HG03342 (cell line): Measurements from ENCODE around the gene RSL24D1.
A peak's percentile ranks its signal among the peaks of the same experiment; 100 is the strongest.
"Not testable (repeated sequence)": the region's sequence is repeated elsewhere in the genome, so short reads cannot be mapped to it uniquely, and the experiment has no call there.

Experiments used
- ATAC-seq: cut with Tn5 transposase; IDR thresholded peaks from one replicate; pipeline ENCODE4 v1.9.1; 2021; ENCODE audit warnings: mild to moderate bottlenecking, moderate library complexity; ENCODE audit not compliant: unreplicated experiment

Gene RSL24D1

DNA sequence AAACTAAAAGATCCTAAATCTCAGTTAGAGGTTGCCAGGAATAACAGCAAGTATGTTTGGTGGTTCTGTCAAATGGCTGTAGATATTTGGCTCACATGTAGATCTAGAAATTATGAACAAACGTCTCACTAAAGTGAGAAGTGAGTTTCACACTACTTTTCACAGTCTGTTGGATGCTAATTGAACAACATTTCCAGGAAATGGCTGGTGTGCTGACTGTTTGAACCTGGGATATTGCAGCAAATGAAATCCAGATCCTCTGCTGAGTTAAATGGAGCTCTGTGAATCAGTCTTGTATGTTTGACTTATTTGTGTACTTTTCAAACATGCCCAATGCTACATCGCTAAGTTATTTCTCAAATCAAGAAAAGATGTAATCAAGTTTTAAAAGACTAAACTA lies 21.3 kb upstream of the RSL24D1 start:
- ATAC-seq: no peak

GRCh38 chr15:55204464-55204863 lies 7.7 kb upstream of the RSL24D1 start:
- no peak for ATAC-seq

DNA sequence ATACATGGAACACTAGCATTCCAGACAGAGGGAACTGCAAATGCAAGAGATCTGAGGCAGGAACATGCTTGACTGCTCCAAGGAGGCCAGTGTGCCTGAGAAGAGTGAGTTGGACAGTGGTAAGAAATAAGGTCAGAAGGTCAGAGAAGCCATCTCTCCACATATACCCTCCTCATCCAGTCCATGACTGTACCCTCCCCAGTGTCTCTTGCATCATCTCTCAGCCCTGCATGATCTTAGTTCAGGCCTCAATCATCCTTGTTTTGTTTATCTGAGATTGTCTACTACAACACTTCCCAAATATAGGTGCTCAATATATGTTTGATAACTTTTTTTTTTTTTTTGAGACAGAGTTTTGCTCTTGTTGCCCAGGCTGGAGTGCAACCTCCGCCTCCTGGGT lies 5.5 kb upstream of the RSL24D1 start:
- no peak for ATAC-seq

- ATAC-seq: no peak
Measured at GRCh38 chr15:55198706-55199105, 2.0 kb upstream of the RSL24D1 start.

DNA sequence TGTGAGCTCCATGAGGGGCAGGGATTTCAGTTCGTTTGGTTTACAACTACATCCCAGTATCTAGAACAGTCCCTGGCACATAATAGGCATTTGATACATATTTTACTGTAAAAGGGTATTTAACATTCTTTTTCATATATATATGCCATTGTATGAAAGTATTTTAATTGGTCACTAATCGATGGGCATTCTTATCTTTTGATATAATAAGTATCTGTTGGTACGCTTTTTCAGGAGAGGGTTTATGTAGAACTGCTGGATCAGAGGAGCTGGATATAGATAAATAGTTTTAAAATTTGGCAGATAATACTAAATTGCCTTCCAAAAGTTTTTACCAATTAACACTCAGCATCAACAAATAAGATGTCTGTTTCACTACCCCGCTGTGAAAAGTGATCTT lies 978 bp upstream of the RSL24D1 start:
- no peak for ATAC-seq

DNA sequence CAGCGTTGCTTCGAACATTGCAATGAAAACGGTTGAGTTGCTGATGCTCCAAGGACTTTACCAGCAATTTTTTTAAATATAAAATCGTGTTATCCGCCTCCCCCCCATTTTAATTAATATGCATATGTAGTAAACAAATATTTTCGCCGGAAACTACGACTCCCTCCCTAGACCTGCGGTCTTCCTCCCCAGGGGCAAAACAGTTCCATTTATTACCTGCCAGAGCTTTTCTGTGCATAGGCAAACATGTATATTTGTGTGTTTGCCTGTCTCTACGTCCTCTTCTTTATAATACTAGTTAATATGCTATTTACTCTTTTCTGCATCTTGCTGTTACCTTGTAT lies 593 bp upstream of the RSL24D1 start:
- peak; percentile 18 for ATAC-seq

DNA sequence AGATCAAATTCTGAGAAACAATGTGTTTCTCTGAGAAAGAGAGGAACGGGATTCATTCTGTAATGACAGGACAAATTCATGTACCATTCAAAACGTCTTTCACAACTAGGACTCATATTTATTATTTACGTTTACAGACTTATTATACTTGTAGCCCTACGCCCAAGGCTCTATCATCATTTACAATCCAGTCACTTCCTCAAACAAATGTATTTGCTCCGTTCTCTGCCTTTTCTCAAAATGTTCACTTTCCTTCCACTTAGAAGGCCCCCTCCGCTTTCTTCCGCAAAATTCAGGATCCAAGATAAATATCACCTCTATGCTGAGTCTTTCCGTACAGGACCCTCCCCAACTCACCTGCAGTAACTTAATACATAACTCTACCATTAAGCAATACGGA lies 745 bp downstream of the RSL24D1 start:
- ATAC-seq: no peak

- ATAC-seq: no peak
Measured at GRCh38 chr15:55194256-55194655, 2.5 kb downstream of the RSL24D1 start.

DNA sequence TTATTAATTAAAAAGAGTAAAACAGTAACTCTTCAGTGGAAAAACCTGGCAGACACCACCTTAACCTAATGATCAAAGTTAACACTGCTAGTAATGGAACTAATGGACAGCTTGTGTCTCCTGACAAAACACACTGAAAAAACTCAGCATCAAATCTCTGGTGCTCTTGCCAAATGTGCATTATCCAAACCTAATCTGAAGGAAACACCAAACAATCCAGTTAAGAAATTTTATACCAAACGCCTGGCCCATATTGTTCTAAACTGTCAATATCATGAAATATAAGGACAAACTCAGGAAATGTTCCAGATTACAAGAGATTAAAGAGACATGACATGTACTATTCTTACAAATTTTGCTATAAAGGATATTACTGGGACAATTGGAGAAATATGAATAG lies 10.4 kb downstream of the RSL24D1 start:
- ATAC-seq: no peak

- ATAC-seq: no peak
Measured at GRCh38 chr15:55183679-55184078, 13.1 kb downstream of the RSL24D1 start.

DNA sequence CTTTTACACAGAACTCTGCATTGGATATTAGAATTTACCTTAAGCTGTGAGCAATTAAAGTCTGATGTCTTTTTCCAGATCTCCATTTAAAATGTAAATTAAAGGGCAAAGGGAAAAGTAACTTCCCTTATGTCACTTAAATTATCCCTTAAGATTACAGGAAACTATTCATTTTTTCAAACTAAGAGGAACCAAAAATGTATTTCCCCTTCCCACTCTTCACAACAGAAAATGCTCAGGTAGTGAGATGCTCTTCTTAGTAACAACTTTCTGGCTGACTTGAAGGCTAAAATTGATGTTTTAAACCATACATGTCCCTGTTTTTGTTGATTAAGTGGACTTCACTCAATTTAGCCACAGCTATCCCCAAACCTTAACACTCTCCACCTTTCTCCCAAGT lies 17.6 kb downstream of the RSL24D1 start:
- ATAC-seq: no peak

DNA sequence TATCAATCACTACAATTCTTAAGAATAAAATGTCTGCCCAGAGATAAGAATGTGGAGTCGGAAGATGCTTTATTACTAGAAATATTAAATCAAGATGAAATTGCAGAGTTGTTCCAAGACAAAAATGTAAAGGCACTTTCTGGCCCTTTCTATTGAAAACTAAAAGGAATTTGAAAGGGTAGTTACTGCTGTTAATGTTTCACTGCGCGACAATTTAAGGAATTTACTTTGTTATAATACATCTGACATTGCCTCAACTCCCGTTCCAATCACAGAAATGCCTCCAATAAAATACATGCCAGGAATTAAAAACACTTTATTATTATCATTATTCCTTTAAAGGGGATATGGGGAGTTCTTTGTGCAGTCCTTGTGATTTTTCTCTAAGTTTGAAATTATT lies 26.4 kb downstream of the RSL24D1 start:
- no peak for ATAC-seq

DNA sequence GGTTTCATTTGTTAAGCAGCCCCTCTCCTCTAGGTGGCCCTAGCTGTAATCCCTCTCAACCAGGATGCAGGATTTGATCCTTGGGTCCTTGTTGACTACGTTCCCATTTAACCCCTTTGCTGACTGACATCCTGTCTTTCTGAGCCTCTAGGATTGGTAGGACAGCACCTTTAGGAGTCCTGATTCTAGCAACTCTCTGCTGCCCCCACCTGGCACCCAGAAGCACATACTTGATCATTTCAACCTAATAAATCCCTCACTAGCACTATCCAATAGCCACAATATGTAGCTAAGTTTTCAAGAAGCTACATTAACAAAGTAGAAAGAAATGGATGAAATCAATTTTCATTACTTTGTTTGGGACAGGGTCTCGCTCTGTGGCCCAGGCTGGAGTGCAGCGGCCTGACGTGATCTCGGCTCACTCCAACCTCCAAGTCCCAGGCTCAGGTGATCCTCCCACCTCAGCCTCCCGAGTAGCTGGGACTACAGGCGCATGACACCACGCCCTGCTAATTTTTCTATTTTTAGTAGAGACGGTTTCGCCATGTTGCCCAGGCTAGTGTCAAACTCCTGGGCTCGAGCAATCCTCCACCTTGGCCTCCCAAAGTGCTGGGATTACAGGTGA lies 28.3 kb downstream of the RSL24D1 start:
- ATAC-seq: peak; percentile 95

- no peak for ATAC-seq
Measured at GRCh38 chr15:55164284-55164683, 32.5 kb downstream of the RSL24D1 start.

DNA sequence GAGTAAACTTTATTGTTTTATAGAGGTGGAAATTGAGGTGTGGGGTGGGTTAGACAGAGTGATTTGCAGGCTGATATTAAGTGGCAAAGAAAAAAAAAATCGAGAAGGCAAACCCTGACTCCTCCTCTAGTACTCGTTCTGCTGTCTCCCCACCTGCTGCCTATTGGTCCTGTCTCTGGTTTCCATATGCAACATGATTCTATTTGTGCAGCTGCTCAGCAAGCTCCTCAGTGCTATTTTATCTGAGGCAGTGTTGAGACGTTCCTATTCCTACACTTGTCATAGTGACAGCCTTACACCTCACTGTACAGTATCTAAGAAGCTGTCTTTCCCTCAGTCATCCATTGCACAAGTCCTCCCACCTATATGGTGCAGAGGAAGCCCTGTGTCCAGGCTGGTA lies 45.1 kb downstream of the RSL24D1 start:
- ATAC-seq: no peak

DNA sequence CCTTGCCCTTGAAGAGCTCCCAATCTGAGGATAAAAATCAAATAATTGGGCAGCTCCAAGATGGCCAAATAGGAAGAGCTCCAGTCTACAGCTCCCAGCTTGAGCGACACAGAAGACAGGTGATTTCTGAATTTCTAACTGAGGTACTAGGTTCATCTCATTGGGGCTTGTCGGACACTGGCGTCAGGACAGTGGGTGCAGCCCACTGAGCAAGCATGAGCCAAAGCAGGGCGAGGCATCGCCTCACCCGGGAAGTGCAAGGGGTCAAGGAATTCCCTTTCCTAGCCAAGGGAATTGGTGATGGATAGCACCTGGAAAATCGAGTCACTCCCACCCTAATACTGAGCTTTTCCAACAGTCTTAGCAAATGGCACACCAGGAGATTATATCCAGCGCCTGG lies 53.6 kb downstream of the RSL24D1 start:
- ATAC-seq: not testable (repeated sequence)

DNA sequence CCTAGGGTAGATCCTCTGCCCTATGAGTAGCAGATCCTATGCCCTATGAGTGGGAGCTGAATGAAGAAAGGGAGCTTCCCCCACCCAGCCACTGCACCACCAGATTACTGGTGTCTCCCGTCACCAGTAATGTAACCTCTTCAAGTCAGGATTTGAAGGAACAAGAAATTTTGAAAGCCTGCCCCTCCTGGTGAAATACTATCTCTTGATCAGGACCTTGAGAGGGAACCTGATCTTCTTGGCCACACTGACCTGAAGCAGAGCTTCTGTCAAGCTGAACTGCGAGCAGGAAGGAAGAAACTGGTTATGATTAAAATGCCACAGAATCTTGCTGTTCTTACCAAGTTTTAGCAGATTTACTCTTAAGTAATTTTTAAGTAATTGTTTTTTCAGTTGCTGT lies 62.8 kb downstream of the RSL24D1 start:
- no peak for ATAC-seq

DNA sequence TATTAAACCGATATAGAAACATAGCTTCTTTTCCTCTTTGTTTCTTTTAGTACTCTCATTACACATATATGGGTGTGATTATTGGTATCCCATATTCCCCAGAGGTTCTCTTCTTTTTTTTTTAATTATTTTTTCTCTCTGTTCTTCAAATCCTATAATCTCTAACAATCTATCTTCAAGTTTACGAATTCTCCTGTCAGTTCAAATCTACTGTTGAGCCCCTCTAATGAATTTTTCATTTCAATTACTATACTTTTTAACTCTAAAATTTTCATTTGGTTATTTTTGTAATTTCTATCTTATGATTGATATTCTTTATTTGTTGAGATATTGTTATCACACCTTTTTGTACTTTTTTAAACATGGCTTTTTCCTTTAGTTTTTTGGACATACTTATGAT lies 64.1 kb downstream of the RSL24D1 start:
- no peak for ATAC-seq
